Liver (tissue), 10 donors: ENCODE data around the gene HPS6. TPM values are rescaled to one million over a fixed set of nuclear protein-coding genes. Genes with fewer than 3 reads are reported as not detected.

Experiments
- DNase-seq: peaks from one replicate; pipeline ENCODE4 v3.0.0-alpha.2; 2017; ENCODE audit warnings: low spot score
- H3K27ac ChIP-seq, 2 donors: one replicate each; pipeline ENCODE4 v1.7.0; 2013; ENCODE audit warnings: inconsistent platforms in 2 of 2, low read length in 2 of 2, control low read depth in 1 of 2, low read depth in 1 of 2, mild to moderate bottlenecking in 1 of 2
- H3K27me3 ChIP-seq, 4 donors: one replicate each; pipeline versions ENCODE4 v1.6.1 to v1.7.0; 2013; ENCODE audit warnings: low read length in 3 of 4, inconsistent platforms in 1 of 4, mild to moderate bottlenecking in 1 of 4, moderate library complexity in 1 of 4; ENCODE audit not compliant: control insufficient read depth in 4 of 4, insufficient read depth in 4 of 4
- H3K36me3 ChIP-seq, 4 donors: one replicate each; pipeline versions ENCODE4 v1.6.1 to v1.7.0; 2013; ENCODE audit warnings: low read length in 3 of 4, mild to moderate bottlenecking in 3 of 4, low read depth in 1 of 4, moderate library complexity in 1 of 4; ENCODE audit not compliant: control insufficient read depth in 4 of 4, insufficient read depth in 3 of 4
- H3K4me1 ChIP-seq, 4 donors: one replicate each; pipeline versions ENCODE4 v1.6.1 to v1.7.0; 2013; ENCODE audit warnings: low read length in 3 of 4, mild to moderate bottlenecking in 3 of 4, moderate library complexity in 1 of 4; ENCODE audit not compliant: control insufficient read depth in 4 of 4, insufficient read depth in 4 of 4
- H3K4me3 ChIP-seq, 3 donors: one replicate each; pipeline versions ENCODE4 v1.6.1 to v1.7.0; 2013; ENCODE audit warnings: low read length in 3 of 3, control low read depth in 1 of 3, low read depth in 1 of 3, mild to moderate bottlenecking in 1 of 3
- H3K9ac ChIP-seq, 2 donors: one replicate each; pipeline ENCODE4 v1.7.0; 2013; ENCODE audit warnings: low read length in 2 of 2, mild to moderate bottlenecking in 2 of 2, moderate library complexity in 2 of 2, control low read depth in 1 of 2, low read depth in 1 of 2
- H3K9me3 ChIP-seq, 4 donors: one replicate each; pipeline versions ENCODE4 v1.6.1 to v1.7.0; 2013; ENCODE audit warnings: low read length in 3 of 4; ENCODE audit not compliant: control insufficient read depth in 4 of 4
- EGR1 ChIP-seq, 2 donors: IDR thresholded peaks; 2 replicates each; pipeline ENCODE4 v1.6.1; 2016 to 2018; ENCODE audit warnings: antibody characterized with exemption in 2 of 2, low read depth in 2 of 2
- FOXA1 ChIP-seq: IDR thresholded peaks from 2 replicates; pipeline ENCODE4 v1.6.1; 2016; ENCODE audit warnings: antibody characterized with exemption
- FOXA2 ChIP-seq: IDR thresholded peaks from 2 replicates; pipeline ENCODE4 v1.6.1; 2016; ENCODE audit warnings: antibody characterized with exemption
- GABPA ChIP-seq, 2 donors: IDR thresholded peaks in 1 of 2; conservative IDR thresholded peaks in 1 of 2; 2 replicates each; pipeline ENCODE4 v1.6.1; 2016; ENCODE audit warnings: antibody characterized with exemption in 2 of 2, mild to moderate bottlenecking in 1 of 2, moderate library complexity in 1 of 2
- HNF4A ChIP-seq, 2 donors: conservative IDR thresholded peaks; 2 replicates each; pipeline ENCODE4 v1.6.1; 2016; ENCODE audit warnings: antibody characterized with exemption in 2 of 2, mild to moderate bottlenecking in 2 of 2
- HNF4G ChIP-seq: IDR thresholded peaks from 2 replicates; pipeline ENCODE4 v1.6.1; 2016; ENCODE audit warnings: antibody characterized with exemption
- JUND ChIP-seq, 2 donors: IDR thresholded peaks; 2 replicates each; pipeline ENCODE4 v1.6.1; 2016; ENCODE audit warnings: antibody characterized with exemption in 2 of 2
- NR2F2 ChIP-seq: IDR thresholded peaks from 2 replicates; pipeline ENCODE4 v1.6.1; 2016; ENCODE audit warnings: antibody characterized with exemption
- RAD21 ChIP-seq, 2 donors: IDR thresholded peaks; 2 replicates each; pipeline ENCODE4 v1.6.1; 2016; ENCODE audit warnings: antibody characterized with exemption in 2 of 2, mild to moderate bottlenecking in 2 of 2
- RXRA ChIP-seq, 2 donors: IDR thresholded peaks; 2 replicates each; pipeline ENCODE4 v1.6.1; 2017 to 2018; ENCODE audit warnings: antibody characterized with exemption in 2 of 2, mild to moderate bottlenecking in 1 of 2
- TAF1 ChIP-seq: conservative IDR thresholded peaks from 2 replicates; pipeline ENCODE4 v1.6.1; 2016; ENCODE audit warnings: antibody characterized with exemption, mild to moderate bottlenecking
- YY1 ChIP-seq: IDR thresholded peaks from 2 replicates; pipeline ENCODE4 v1.6.1; 2016; ENCODE audit warnings: antibody characterized with exemption, mild to moderate bottlenecking
- ZBTB33 ChIP-seq: IDR thresholded peaks from 2 replicates; pipeline ENCODE4 v1.6.1; 2016; ENCODE audit warnings: antibody characterized with exemption
- WGBS: extraction: QIAGEN DNeasy Blood & Tissue Kit; methylation state at CpG from one replicate; pipeline ENCODE4 v1.1.7; 2013; 5-methylcytosine and 5-hydroxymethylcytosine counted together
- polyA plus RNA-seq, 2 donors: library from polyadenylated mRNA; stranded (reverse) in 1 of 2; unstranded in 1 of 2; fragments of 200-250 nt in 1 of 2; fragments of >200 nt in 1 of 2; fragmentation: Nextera tagmentation in 1 of 2; extraction: Ambion mirVana in 1 of 2; gene quantifications; one replicate each; pipeline versions ENCODE4 v1.2.1 to v1.2.3, GENCODE V29; 2013 to 2015
- small RNA-seq: library from RNA; depleted of rRNA; stranded (forward); fragments of <200 nt; gene quantifications from one replicate; pipeline ENCODE3, GENCODE V24; 2014
- total RNA-seq, 2 donors: library from RNA; depleted of rRNA; stranded (reverse); fragments of >200 nt; gene quantifications; one replicate each; pipeline ENCODE4 v1.2.3, GENCODE V29; 2014
- TF ChIP-seq, protein P1 (sequence below): IDR thresholded peaks from 2 replicates; pipeline ENCODE4 v1.6.1; 2016; ENCODE audit warnings: antibody characterized with exemption
- TF ChIP-seq, protein P2 (sequence below): IDR thresholded peaks from 2 replicates; pipeline ENCODE4 v1.6.1; 2016; ENCODE audit warnings: antibody characterized with exemption
- TF ChIP-seq, protein P3 (sequence below): IDR thresholded peaks from 2 replicates; pipeline ENCODE4 v1.6.1; 2016; ENCODE audit warnings: antibody characterized with exemption, mild to moderate bottlenecking
- TF ChIP-seq, protein P4 (sequence below): fragments of 150-350 bp; IDR thresholded peaks from 2 replicates; pipeline ENCODE4 v1.5.1; 2017; ENCODE audit warnings: improper control_type of control experiment, low read depth, low read length; ENCODE audit not compliant: missing input control
- donor health status: healthy.
- donor health status: healthy.
- donor health status: healthy.
- donor health status: healthy.
- donor health status: healthy.

Gene HPS6
- total and polyA plus RNA-seq, 4 donors: 2.5 to 13.7 (median 10.0) TPM

DNA sequence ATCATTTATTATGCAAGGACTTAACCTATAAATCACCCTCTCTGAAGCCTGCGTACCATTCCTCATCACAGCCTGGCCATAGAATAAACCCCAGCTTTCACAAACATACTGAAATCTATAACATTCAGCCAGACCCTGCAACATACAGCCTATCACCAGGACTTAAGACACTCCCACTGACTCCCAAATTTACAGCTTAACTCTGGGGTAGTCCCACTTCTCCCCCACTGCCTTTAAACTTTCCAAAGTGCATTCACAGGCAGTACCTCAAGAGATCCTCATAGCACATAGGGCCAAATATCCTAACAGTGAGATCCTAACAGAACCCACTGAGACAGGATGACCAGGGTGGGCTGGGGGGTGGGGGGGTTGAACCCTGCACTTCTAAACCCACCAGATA is 51.5 kb downstream of the HPS6 start:
- H3K27me3 ChIP-seq: no peaks in the 10 kb centered on the region
- peaks cover 17 to 70% (median 52%) of the 10 kb centered on the region in 4 donors for H3K4me1 ChIP-seq
- peak overlapping the region in 1 of 2 donors; percentile 9 for H3K9ac ChIP-seq
- no peaks in the 10 kb centered on the region for H3K9me3 ChIP-seq
- H3K36me3 ChIP-seq: no peaks in the 10 kb centered on the region
- TF ChIP-seq RXRA (IDR thresholded peaks at IDR 0.05): no peak
- TF ChIP-seq TAF1: no peak
- TF ChIP-seq RAD21 (IDR thresholded peaks at IDR 0.05): no peak
- TF ChIP-seq, protein P1, sequence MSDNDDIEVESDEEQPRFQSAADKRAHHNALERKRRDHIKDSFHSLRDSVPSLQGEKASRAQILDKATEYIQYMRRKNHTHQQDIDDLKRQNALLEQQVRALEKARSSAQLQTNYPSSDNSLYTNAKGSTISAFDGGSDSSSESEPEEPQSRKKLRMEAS: no peak
- TF ChIP-seq HNF4A (conservative IDR thresholded peaks at IDR 0.05): no peak
- no peak for TF ChIP-seq FOXA1
- no peak for TF ChIP-seq GABPA (IDR thresholded peaks at IDR 0.05 in 1 of 2, conservative IDR thresholded peaks at IDR 0.05 in 1 of 2)
- TF ChIP-seq ZBTB33: no peak
- no peak for TF ChIP-seq YY1
- TF ChIP-seq, protein P2, sequence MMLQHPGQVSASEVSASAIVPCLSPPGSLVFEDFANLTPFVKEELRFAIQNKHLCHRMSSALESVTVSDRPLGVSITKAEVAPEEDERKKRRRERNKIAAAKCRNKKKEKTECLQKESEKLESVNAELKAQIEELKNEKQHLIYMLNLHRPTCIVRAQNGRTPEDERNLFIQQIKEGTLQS: no peak
- no peak for TF ChIP-seq HNF4G
- TF ChIP-seq, protein P3, sequence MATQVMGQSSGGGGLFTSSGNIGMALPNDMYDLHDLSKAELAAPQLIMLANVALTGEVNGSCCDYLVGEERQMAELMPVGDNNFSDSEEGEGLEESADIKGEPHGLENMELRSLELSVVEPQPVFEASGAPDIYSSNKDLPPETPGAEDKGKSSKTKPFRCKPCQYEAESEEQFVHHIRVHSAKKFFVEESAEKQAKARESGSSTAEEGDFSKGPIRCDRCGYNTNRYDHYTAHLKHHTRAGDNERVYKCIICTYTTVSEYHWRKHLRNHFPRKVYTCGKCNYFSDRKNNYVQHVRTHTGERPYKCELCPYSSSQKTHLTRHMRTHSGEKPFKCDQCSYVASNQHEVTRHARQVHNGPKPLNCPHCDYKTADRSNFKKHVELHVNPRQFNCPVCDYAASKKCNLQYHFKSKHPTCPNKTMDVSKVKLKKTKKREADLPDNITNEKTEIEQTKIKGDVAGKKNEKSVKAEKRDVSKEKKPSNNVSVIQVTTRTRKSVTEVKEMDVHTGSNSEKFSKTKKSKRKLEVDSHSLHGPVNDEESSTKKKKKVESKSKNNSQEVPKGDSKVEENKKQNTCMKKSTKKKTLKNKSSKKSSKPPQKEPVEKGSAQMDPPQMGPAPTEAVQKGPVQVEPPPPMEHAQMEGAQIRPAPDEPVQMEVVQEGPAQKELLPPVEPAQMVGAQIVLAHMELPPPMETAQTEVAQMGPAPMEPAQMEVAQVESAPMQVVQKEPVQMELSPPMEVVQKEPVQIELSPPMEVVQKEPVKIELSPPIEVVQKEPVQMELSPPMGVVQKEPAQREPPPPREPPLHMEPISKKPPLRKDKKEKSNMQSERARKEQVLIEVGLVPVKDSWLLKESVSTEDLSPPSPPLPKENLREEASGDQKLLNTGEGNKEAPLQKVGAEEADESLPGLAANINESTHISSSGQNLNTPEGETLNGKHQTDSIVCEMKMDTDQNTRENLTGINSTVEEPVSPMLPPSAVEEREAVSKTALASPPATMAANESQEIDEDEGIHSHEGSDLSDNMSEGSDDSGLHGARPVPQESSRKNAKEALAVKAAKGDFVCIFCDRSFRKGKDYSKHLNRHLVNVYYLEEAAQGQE: no peak
- TF ChIP-seq, protein P4, sequence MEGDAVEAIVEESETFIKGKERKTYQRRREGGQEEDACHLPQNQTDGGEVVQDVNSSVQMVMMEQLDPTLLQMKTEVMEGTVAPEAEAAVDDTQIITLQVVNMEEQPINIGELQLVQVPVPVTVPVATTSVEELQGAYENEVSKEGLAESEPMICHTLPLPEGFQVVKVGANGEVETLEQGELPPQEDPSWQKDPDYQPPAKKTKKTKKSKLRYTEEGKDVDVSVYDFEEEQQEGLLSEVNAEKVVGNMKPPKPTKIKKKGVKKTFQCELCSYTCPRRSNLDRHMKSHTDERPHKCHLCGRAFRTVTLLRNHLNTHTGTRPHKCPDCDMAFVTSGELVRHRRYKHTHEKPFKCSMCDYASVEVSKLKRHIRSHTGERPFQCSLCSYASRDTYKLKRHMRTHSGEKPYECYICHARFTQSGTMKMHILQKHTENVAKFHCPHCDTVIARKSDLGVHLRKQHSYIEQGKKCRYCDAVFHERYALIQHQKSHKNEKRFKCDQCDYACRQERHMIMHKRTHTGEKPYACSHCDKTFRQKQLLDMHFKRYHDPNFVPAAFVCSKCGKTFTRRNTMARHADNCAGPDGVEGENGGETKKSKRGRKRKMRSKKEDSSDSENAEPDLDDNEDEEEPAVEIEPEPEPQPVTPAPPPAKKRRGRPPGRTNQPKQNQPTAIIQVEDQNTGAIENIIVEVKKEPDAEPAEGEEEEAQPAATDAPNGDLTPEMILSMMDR: no peak
- TF ChIP-seq NR2F2: no peak
- TF ChIP-seq JUND (IDR thresholded peaks at IDR 0.05): no peak
- no peak for TF ChIP-seq FOXA2
- TF ChIP-seq EGR1 (IDR thresholded peaks at IDR 0.05; ENCODE audit: low read depth in 2 of 2): no peak
- 92% methylated on average over 1 of the region's 1 CpG for WGBS
- DNase-seq: no peak
- no peak overlapping the region for H3K4me3 ChIP-seq
- peak overlapping the region in 1 of 2 donors; percentile 91 for H3K27ac ChIP-seq

Small RNA genes within 50 kb of the gene (small RNA-seq; reads per million reads assigned to genes)
- gene AL500527.1 (not detected), gene AL500527.2 (not detected)

Other genes starting within 250 kb of the HPS6 start
- 10 to 100 TPM; 60.5 to 64.3 TPM for gene OGA, start 246.9 kb upstream of the HPS6 start, total RNA-seq
- 10 to 100 TPM; 18.0 to 22.2 TPM for gene OGA, start 246.9 kb upstream of the HPS6 start, polyA plus RNA-seq
- 1 to 10 TPM in 1 of 2 donors, under 1 TPM in 1; 0.98 to 2.0 TPM for gene KCNIP2, start 221.5 kb upstream of the HPS6 start, total RNA-seq
- under 1 TPM; 0.18 to 0.46 TPM for gene KCNIP2, start 221.5 kb upstream of the HPS6 start, polyA plus RNA-seq
- 10 to 100 TPM in 1 of 2 donors, 1 to 10 TPM in 1; 8.7 to 14.9 TPM for gene ARMH3, start 9.2 kb upstream of the HPS6 start, total RNA-seq
- gene ARMH3, start 9.2 kb upstream of the HPS6 start, polyA plus RNA-seq: 1 to 10 TPM; 5.3 to 9.6 TPM
- 10 to 100 TPM; 11.9 to 51.9 TPM for gene LDB1, start 55.0 kb downstream of the HPS6 start, total RNA-seq
- 1 to 10 TPM; 2.4 to 8.6 TPM for gene LDB1, start 55.0 kb downstream of the HPS6 start, polyA plus RNA-seq
- gene PPRC1, start 67.7 kb downstream of the HPS6 start, total RNA-seq: 1 to 10 TPM; 7.5 to 9.9 TPM
- 10 to 100 TPM in 1 of 2 donors, 1 to 10 TPM in 1; 4.9 to 10.1 TPM for gene PPRC1, start 67.7 kb downstream of the HPS6 start, polyA plus RNA-seq
- 10 to 100 TPM; 16.9 to 23.8 TPM for gene NOLC1, start 87.0 kb downstream of the HPS6 start, total RNA-seq
- gene NOLC1, start 87.0 kb downstream of the HPS6 start, polyA plus RNA-seq: 10 to 100 TPM; 11.6 to 26.3 TPM
- gene ELOVL3, start 160.9 kb downstream of the HPS6 start, total RNA-seq: under 1 TPM in 1 of 2 donors, not detected in 1; 0.42 TPM
- gene ELOVL3, start 160.9 kb downstream of the HPS6 start, polyA plus RNA-seq: not detected
- not detected for gene PITX3, start 176.2 kb downstream of the HPS6 start, total RNA-seq
- gene PITX3, start 176.2 kb downstream of the HPS6 start, polyA plus RNA-seq: not detected
- gene GBF1, start 180.2 kb downstream of the HPS6 start, total RNA-seq: 10 to 100 TPM; 19.2 to 27.2 TPM
- gene GBF1, start 180.2 kb downstream of the HPS6 start, polyA plus RNA-seq: 10 to 100 TPM in 1 of 2 donors, 1 to 10 TPM in 1; 6.0 to 11.2 TPM